Inflammatory macrophage (primary cell): Measurements from ENCODE around the gene MARF1.
A peak's percentile ranks its signal among the peaks of the same experiment; 100 is the strongest.
"Not testable (repeated sequence)": the region's sequence is repeated elsewhere in the genome, so short reads cannot be mapped to it uniquely, and the experiment has no call there.

Experiments
- DNase-seq, 2 donors: peaks; one replicate each; pipeline ENCODE4 v3.0.0-alpha.2; 2020 to 2022

Gene MARF1

GRCh38 chr16:15572329-15573001 is 70.5 kb downstream of the MARF1 start:
- peak; percentile 26 to 31 for DNase-seq

GRCh38 chr16:15571557-15571956 is 71.4 kb downstream of the MARF1 start:
- DNase-seq: peak; percentile 53 to 60

GRCh38 chr16:15570666-15571065 is 72.3 kb downstream of the MARF1 start:
- not testable (repeated sequence) for DNase-seq

- no peak for DNase-seq
These were observed 75.1 kb downstream of the MARF1 start for GRCh38 chr16:15567823-15568222.

- DNase-seq: peak; percentile 38 to 43
These were observed 76.9 kb downstream of the MARF1 start for GRCh38 chr16:15566095-15566494.

- DNase-seq: no peak
These were observed 78.2 kb downstream of the MARF1 start for GRCh38 chr16:15564604-15565339.

GRCh38 chr16:15559176-15559575 is 83.8 kb downstream of the MARF1 start:
- DNase-seq: no peak

GRCh38 chr16:15557258-15557657 is 85.7 kb downstream of the MARF1 start:
- no peak for DNase-seq

GRCh38 chr16:15556130-15556529 is 86.8 kb downstream of the MARF1 start:
- DNase-seq: no peak

- no peak for DNase-seq
These were observed 89.5 kb downstream of the MARF1 start for GRCh38 chr16:15553313-15554088.

GRCh38 chr16:15552507-15552906 is 90.4 kb downstream of the MARF1 start:
- DNase-seq: no peak

GRCh38 chr16:15548482-15548891 is 94.5 kb downstream of the MARF1 start:
- no peak for DNase-seq

- DNase-seq: no peak
These were observed 95.2 kb downstream of the MARF1 start for GRCh38 chr16:15547768-15548096.

GRCh38 chr16:15547072-15547767 is 95.7 kb downstream of the MARF1 start:
- not testable (repeated sequence) for DNase-seq

- peak; percentile 20 to 26 for DNase-seq
These were observed 97.4 kb downstream of the MARF1 start for GRCh38 chr16:15545544-15545943.

GRCh38 chr16:15544405-15544804 is 98.5 kb downstream of the MARF1 start:
- DNase-seq: no peak
